T-helper 2 cell treated with Interferon-gamma antibody and Interleukin-4, amounts not matched to agents 5 μg/mL and 100 μg/mL, for 36 hours (primary cell): Measurements from ENCODE around the gene IL20.

ENCODE experiments used
- DNase-seq: peaks from one replicate; pipeline ENCODE4 v3.0.0; 2021; ENCODE audit warnings: low spot score
- H3K27ac Mint-ChIP-seq: one replicate; pipeline ENCODE4 v1.8.0; 2021; ENCODE audit warnings: mild to moderate bottlenecking, mixed read lengths
- H3K27me3 Mint-ChIP-seq: one replicate; pipeline ENCODE4 v1.8.0; 2021; ENCODE audit warnings: low read depth, mixed read lengths
- H3K36me3 Mint-ChIP-seq: one replicate; pipeline ENCODE4 v1.8.0; 2021; ENCODE audit warnings: low read depth, mixed read lengths
- H3K4me1 Mint-ChIP-seq: one replicate; pipeline ENCODE4 v1.8.0; 2021; ENCODE audit warnings: low read depth, mixed read lengths
- H3K4me3 Mint-ChIP-seq: one replicate; pipeline ENCODE4 v1.8.0; 2022; ENCODE audit warnings: mild to moderate bottlenecking, moderate library complexity, mixed read lengths
- H3K9me3 Mint-ChIP-seq: one replicate; pipeline ENCODE4 v1.8.0; 2021; ENCODE audit warnings: mixed read lengths

IL20 gene

GRCh38 chr1:206833801-206834200 lies 31.6 kb upstream of the IL20 start:
- H3K9me3 Mint-ChIP-seq = no peaks in the 10 kb centered on the region
- peaks cover 52% of the 10 kb centered on the region for H3K27me3 Mint-ChIP-seq
- H3K4me3 Mint-ChIP-seq = no peak overlapping the region
- H3K4me1 Mint-ChIP-seq = peaks cover 47% of the 10 kb centered on the region
- no peak for DNase-seq
- no peaks in the 10 kb centered on the region for H3K36me3 Mint-ChIP-seq
- H3K27ac Mint-ChIP-seq = no peak overlapping the region

DNA sequence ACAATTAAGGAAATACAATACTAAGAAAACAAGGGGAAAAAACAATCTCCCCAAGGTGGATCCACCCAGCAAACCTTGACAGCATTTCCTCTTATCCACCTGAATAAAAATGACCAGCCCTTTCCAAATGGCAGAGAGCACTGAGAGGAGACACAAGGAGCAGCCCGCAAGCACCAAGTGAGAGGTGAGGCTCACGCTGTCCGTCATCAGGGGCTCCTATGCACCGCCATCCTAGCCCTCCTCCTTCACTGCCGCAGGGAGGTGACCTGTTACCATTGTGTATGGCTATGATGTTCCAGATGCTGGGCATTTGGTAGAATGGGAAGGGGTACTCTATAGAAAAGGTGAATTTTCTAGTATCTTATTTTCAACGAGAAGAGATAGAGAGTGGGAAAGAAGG lies 31.2 kb upstream of the IL20 start:
- Mint-ChIP-seq H3K27me3 (peaks cover 56% of the 10 kb centered on the region), H3K27ac (no peak overlapping the region), H3K4me1 (peaks cover 43% of the 10 kb centered on the region), H3K9me3 (no peaks in the 10 kb centered on the region), H3K36me3 (no peaks in the 10 kb centered on the region), H3K4me3 (no peak overlapping the region)
- DNase-seq = no peak

- Mint-ChIP-seq H3K4me1 (peaks cover 38% of the 10 kb centered on the region), H3K27me3 (peaks cover 60% of the 10 kb centered on the region), H3K4me3 (no peak overlapping the region), H3K27ac (no peak overlapping the region), H3K36me3 (no peaks in the 10 kb centered on the region), H3K9me3 (no peaks in the 10 kb centered on the region)
- DNase-seq = no peak
Observed at GRCh38 chr1:206834711-206835110, 30.7 kb upstream of the IL20 start.

DNA sequence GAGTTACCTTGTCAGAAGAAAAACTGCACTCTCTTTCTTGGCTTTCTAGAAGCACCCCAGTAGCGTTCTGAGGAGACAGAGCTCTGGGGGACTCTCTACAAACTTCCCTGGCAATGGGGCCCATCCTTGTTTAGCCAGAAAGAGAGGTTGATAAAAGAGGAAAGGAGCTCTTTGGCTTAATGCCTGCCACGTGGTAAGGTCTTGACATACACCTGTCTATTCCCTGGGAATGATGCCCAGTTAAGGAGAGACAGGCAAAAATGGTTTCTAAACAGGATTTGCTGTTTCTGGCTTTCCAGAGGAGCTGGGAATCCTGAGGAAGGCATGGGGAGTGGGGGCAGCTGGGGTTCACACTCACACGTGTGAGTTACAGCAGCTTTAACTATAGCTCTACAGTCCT lies 30.2 kb upstream of the IL20 start:
- H3K4me1 Mint-ChIP-seq = peaks cover 34% of the 10 kb centered on the region
- DNase-seq = no peak
- no peak overlapping the region for H3K27ac Mint-ChIP-seq
- H3K36me3 Mint-ChIP-seq = no peaks in the 10 kb centered on the region
- H3K27me3 Mint-ChIP-seq = peaks cover 63% of the 10 kb centered on the region
- no peak overlapping the region for H3K4me3 Mint-ChIP-seq
- no peaks in the 10 kb centered on the region for H3K9me3 Mint-ChIP-seq

DNA sequence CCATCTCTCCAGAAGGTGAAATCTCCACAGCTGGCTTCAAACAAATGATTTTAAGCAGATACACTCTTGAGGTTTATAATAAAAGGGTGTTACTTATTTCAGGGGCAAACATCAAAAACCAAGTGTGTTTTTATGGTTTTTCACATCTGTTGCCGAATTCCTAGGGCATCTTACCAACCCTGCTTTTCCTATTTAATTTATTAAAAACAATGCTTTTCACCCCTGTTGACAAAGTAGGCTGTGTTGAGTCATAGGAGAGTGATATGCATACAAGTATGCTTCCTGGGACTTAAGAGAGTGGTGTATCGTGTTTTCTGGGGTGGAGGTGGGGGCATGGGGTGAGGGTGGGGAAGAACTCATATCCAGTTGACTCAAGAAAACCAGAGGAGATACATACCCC lies 29.3 kb upstream of the IL20 start:
- peaks cover 32% of the 10 kb centered on the region for H3K4me1 Mint-ChIP-seq
- H3K9me3 Mint-ChIP-seq = no peaks in the 10 kb centered on the region
- no peak overlapping the region for H3K27ac Mint-ChIP-seq
- no peak overlapping the region for H3K4me3 Mint-ChIP-seq
- peaks cover 64% of the 10 kb centered on the region for H3K27me3 Mint-ChIP-seq
- H3K36me3 Mint-ChIP-seq = no peaks in the 10 kb centered on the region
- DNase-seq = no peak

GRCh38 chr1:206839006-206839560 lies 26.3 kb upstream of the IL20 start:
- H3K4me3 Mint-ChIP-seq = no peak overlapping the region
- no peaks in the 10 kb centered on the region for H3K9me3 Mint-ChIP-seq
- no peak overlapping the region for H3K27ac Mint-ChIP-seq
- H3K27me3 Mint-ChIP-seq = peaks cover 55% of the 10 kb centered on the region
- DNase-seq = no peak
- H3K4me1 Mint-ChIP-seq = peaks cover 5% of the 10 kb centered on the region
- H3K36me3 Mint-ChIP-seq = no peaks in the 10 kb centered on the region

DNA sequence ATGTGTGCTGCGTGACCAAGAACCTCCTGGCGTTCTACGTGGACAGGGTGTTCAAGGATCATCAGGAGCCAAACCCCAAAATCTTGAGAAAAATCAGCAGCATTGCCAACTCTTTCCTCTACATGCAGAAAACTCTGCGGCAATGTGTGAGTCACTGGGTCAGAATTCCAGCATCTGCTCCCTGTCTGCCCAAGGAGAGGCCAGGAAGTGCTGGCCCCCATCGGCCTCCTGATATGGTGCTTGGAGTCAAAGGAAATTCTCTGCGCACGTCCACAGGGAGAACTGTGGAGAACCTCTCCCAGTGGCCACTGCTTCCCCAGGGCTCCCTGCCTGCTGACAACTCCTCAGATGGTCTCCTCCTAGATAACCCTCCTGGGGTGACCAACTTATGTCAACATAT lies 25.6 kb upstream of the IL20 start:
- no peak overlapping the region for H3K4me3 Mint-ChIP-seq
- no peaks in the 10 kb centered on the region for H3K36me3 Mint-ChIP-seq
- peaks cover 4% of the 10 kb centered on the region for H3K4me1 Mint-ChIP-seq
- H3K27ac Mint-ChIP-seq = no peak overlapping the region
- H3K9me3 Mint-ChIP-seq = no peaks in the 10 kb centered on the region
- no peak for DNase-seq
- H3K27me3 Mint-ChIP-seq = peaks cover 47% of the 10 kb centered on the region

DNA sequence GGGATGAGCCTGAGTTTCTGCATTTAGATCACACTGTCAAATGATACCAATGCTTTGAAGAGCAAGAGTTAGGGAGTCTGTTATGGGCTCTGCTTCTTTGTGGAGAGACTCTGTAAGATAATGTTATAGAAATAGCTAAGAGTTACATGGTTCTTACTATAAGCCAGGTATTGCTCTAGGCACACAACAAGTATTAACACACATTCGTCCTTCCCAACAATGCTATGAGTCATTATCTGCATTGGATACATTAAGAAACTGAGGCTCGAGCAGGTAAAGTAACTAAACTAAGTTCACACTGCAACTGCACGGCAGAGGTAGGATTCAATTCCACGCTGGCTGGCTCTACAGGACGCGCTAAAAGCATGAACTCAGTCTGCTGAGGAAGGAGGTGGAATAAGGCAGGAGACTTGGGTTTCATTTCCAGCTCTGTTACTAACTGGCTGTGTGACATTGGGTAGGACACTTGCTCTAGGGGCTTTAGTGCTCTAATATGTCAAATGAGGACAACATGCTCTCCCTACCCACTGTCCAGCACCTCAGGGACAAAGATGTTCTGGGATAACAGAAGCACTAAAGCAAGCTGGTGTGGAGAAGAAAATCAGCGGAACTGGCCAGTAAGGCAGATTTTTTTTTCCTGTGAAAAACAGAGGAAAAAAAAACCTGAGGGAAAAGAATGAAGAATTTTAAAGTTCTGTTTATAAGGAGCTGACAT lies 23.7 kb upstream of the IL20 start:
- Mint-ChIP-seq H3K27me3 (peaks cover 35% of the 10 kb centered on the region), H3K4me3 (no peak overlapping the region), H3K4me1 (peaks cover 3% of the 10 kb centered on the region), H3K36me3 (no peaks in the 10 kb centered on the region), H3K9me3 (no peaks in the 10 kb centered on the region), H3K27ac (no peak overlapping the region)
- no peak for DNase-seq

DNA sequence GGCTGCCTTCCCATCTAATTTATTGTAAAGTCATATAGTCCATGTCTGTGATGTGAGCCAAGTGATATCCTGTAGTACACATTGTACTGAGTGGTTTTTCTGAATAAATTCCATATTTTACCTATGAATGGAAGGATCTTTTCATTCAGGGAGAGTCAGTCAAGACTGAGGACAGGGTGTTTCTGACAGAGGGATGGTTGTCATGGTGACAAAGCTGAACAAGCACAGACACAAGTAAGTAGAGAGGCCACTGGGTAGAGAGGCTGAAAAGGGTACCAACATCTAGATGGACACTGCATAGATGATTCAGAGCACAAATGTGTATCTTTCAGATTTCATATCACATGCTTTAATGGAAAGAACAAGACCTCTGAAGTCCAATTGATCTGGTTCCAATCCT lies 22.6 kb upstream of the IL20 start:
- H3K27me3 Mint-ChIP-seq = peaks cover 24% of the 10 kb centered on the region
- no peak overlapping the region for H3K27ac Mint-ChIP-seq
- H3K4me3 Mint-ChIP-seq = no peak overlapping the region

GRCh38 chr1:206843626-206844025 lies 21.8 kb upstream of the IL20 start:
- no peaks in the 10 kb centered on the region for H3K9me3 Mint-ChIP-seq
- H3K4me3 Mint-ChIP-seq = no peak overlapping the region
- no peaks in the 10 kb centered on the region for H3K36me3 Mint-ChIP-seq
- peaks cover 3% of the 10 kb centered on the region for H3K4me1 Mint-ChIP-seq
- no peak overlapping the region for H3K27ac Mint-ChIP-seq
- DNase-seq = no peak
- peaks cover 21% of the 10 kb centered on the region for H3K27me3 Mint-ChIP-seq

More for the DNA sequence above, 22.6 kb upstream of the IL20 start:
- no peak for DNase-seq
- H3K4me1 Mint-ChIP-seq = peaks cover 3% of the 10 kb centered on the region
- H3K36me3 Mint-ChIP-seq = no peaks in the 10 kb centered on the region
- no peaks in the 10 kb centered on the region for H3K9me3 Mint-ChIP-seq

- DNase-seq = no peak
- Mint-ChIP-seq H3K4me1 (no peaks in the 10 kb centered on the region), H3K27me3 (peaks cover 31% of the 10 kb centered on the region), H3K36me3 (no peaks in the 10 kb centered on the region), H3K9me3 (peaks cover 1% of the 10 kb centered on the region), H3K4me3 (no peak overlapping the region), H3K27ac (no peak overlapping the region)
Observed at GRCh38 chr1:206846487-206846886, 18.9 kb upstream of the IL20 start.

GRCh38 chr1:206847337-206847834 lies 18.0 kb upstream of the IL20 start:
- Mint-ChIP-seq H3K4me3 (no peak overlapping the region), H3K36me3 (no peaks in the 10 kb centered on the region), H3K9me3 (peaks cover 8% of the 10 kb centered on the region), H3K27ac (no peak overlapping the region), H3K27me3 (peaks cover 40% of the 10 kb centered on the region), H3K4me1 (no peaks in the 10 kb centered on the region)
- DNase-seq = no peak

GRCh38 chr1:206847946-206848345 lies 17.5 kb upstream of the IL20 start:
- H3K4me1 Mint-ChIP-seq = no peaks in the 10 kb centered on the region
- no peak overlapping the region for H3K4me3 Mint-ChIP-seq
- H3K36me3 Mint-ChIP-seq = no peaks in the 10 kb centered on the region
- H3K27me3 Mint-ChIP-seq = peaks cover 46% of the 10 kb centered on the region
- H3K9me3 Mint-ChIP-seq = peaks cover 11% of the 10 kb centered on the region
- no peak for DNase-seq
- H3K27ac Mint-ChIP-seq = no peak overlapping the region

GRCh38 chr1:206850401-206850800 lies 15.0 kb upstream of the IL20 start:
- no peak overlapping the region for H3K4me3 Mint-ChIP-seq
- peaks cover 53% of the 10 kb centered on the region for H3K27me3 Mint-ChIP-seq
- no peak overlapping the region for H3K27ac Mint-ChIP-seq
- peaks cover 21% of the 10 kb centered on the region for H3K9me3 Mint-ChIP-seq
- peaks cover 2% of the 10 kb centered on the region for H3K4me1 Mint-ChIP-seq
- no peaks in the 10 kb centered on the region for H3K36me3 Mint-ChIP-seq
- DNase-seq = no peak
